K562 (cell line): ENCODE results near the gene ARMCX1. TPM values are rescaled to one million over a fixed set of nuclear protein-coding genes. Genes with fewer than 3 reads are reported as not detected.

ENCODE experiments used
- ATAC-seq: fragments of 200-7000 bp; cut with Tn5 transposase; 3 replicates; pipeline ENCODE4 v1.9.1; 2020; ENCODE audit warnings: moderate library complexity
- Bru-seq: library from RNA; stranded (reverse); fragments of 400-500 nt; gene quantifications from one replicate; lab custom pipeline; 2021; lab: Mats Ljungman, UMichigan
- BruChase-seq, 2 experiments: library from RNA; stranded (reverse); fragments of 400-500 nt; gene quantifications; one replicate each; lab custom pipeline; 2021; lab: Mats Ljungman, UMichigan
- BruUV-seq: library from RNA; stranded (reverse); fragments of 400-500 nt; replicated peaks from 2 replicates; lab custom pipeline; 2021; lab: Mats Ljungman, UMichigan
- CTCF ChIA-PET: fragments of 300-600 bp; formaldehyde crosslinking; extraction: SDS; loops from one replicate; lab custom pipeline; 2021; ENCODE audit warnings: low intra/inter-chr PET ratio; lab: Yijun Ruan, JAX
- POLR2A ChIA-PET: fragments of 300-600, 350-650 bp; sonication (Branson Sonifier 250); formaldehyde crosslinking; extraction: SDS; loops from one replicate; lab custom pipeline; 2021; ENCODE audit warnings: antibody characterized with exemption, inconsistent platforms; lab: Yijun Ruan, JAX
- DNase-seq, 4 experiments: peaks; one replicate each; pipeline versions ENCODE4 v3.0.0 to v3.0.0-alpha.2; 2011 to 2018; ENCODE audit warnings: low spot score in 3 of 4, mixed read lengths in 3 of 4; ENCODE audit errors: extremely low read depth in 1 of 4
- FAIRE-seq: peaks from 2 replicates; lab custom pipeline; 2011; peaks lifted over from hg19 to GRCh38; lab: Jason Lieb, UNC
- H2AFZ ChIP-seq: 2 replicates; pipeline ENCODE4 v1.6.0; 2011; ENCODE audit warnings: low read depth, low read length, control low read depth, inconsistent platforms
- H3K27ac ChIP-seq: fragments of 200-600 bp; 3 replicates; pipeline ENCODE4 v1.8.0; 2011; ENCODE audit warnings: low read depth, mild to moderate bottlenecking, control low read depth, inconsistent platforms, low read length, moderate library complexity, mixed read lengths; ENCODE audit errors: extremely low read depth
- H3K27me3 ChIP-seq, 2 experiments: fragments of 300-600 bp in 1 of 2; 2 replicates in 1 of 2; 3 replicates in 1 of 2; pipeline versions ENCODE4 v1.6.0 to v1.8.0; 2011; ENCODE audit warnings: inconsistent platforms in 2 of 2, low read length in 2 of 2, mild to moderate bottlenecking in 1 of 2, mixed read lengths in 1 of 2, moderate library complexity in 1 of 2; ENCODE audit not compliant: control insufficient read depth in 2 of 2, insufficient read depth in 2 of 2
- H3K36me3 ChIP-seq: fragments of 300-600 bp; 3 replicates; pipeline ENCODE4 v1.8.0; 2011; ENCODE audit warnings: mild to moderate bottlenecking, low read length, inconsistent platforms; ENCODE audit not compliant: control insufficient read depth, insufficient read depth
- H3K4me1 ChIP-seq, 2 experiments: fragments of 200-600 bp in 1 of 2; replicated peaks in 1 of 2; 2 replicates in 1 of 2; 3 replicates in 1 of 2; pipeline versions ENCODE4 v1.5.1 to v1.8.0; 2011; ENCODE audit warnings: inconsistent platforms in 2 of 2, low read length in 2 of 2, mild to moderate bottlenecking in 1 of 2, mixed read lengths in 1 of 2, moderate library complexity in 1 of 2; ENCODE audit not compliant: control insufficient read depth in 2 of 2, insufficient read depth in 2 of 2
- H3K4me2 ChIP-seq: 2 replicates; pipeline ENCODE4 v1.6.1; 2011; ENCODE audit warnings: low read length, control low read depth, inconsistent platforms, mixed read lengths; ENCODE audit not compliant: insufficient read depth
- H3K4me3 ChIP-seq: fragments of 200-600 bp; sonication (generic), shearing (Covaris generic); 2 replicates; pipeline ENCODE4 v1.5.1; 2016; ENCODE audit warnings: control low read depth, inconsistent platforms
- H3K79me2 ChIP-seq: fragments of 200-600 bp; 3 replicates; pipeline ENCODE4 v1.8.0; 2011; ENCODE audit warnings: low read length, inconsistent platforms; ENCODE audit not compliant: control insufficient read depth, insufficient read depth
- H3K9ac ChIP-seq, 2 experiments: 2 replicates each; pipeline versions ENCODE4 v1.6.0 to v1.6.1; 2011; ENCODE audit warnings: low read depth in 2 of 2, low read length in 2 of 2, control low read depth in 1 of 2, inconsistent platforms in 1 of 2, mild to moderate bottlenecking in 1 of 2, mixed read lengths in 1 of 2; ENCODE audit not compliant: insufficient read depth in 1 of 2
- H3K9me1 ChIP-seq: one replicate; pipeline ENCODE4 v1.6.0; 2011; ENCODE audit warnings: inconsistent platforms, mild to moderate bottlenecking, low read length, moderate library complexity; ENCODE audit not compliant: control insufficient read depth, insufficient read depth
- H3K9me3 ChIP-seq: replicated peaks from 2 replicates; pipeline ENCODE4 v1.5.1; 2011; ENCODE audit warnings: low read depth, low read length, inconsistent platforms; ENCODE audit not compliant: control insufficient read depth, insufficient read depth
- H4K20me1 ChIP-seq: replicated peaks from 2 replicates; pipeline ENCODE4 v1.6.1; 2011; ENCODE audit warnings: low read length, inconsistent platforms, mixed read lengths; ENCODE audit not compliant: control insufficient read depth, insufficient read depth
- ATF7 ChIP-seq: fragments of 450-650 bp; IDR thresholded peaks from 2 replicates; pipeline ENCODE4 v1.7.1; 2014; ENCODE audit warnings: mild to moderate bottlenecking, moderate library complexity
- CCAR2 ChIP-seq: fragments of 200-400 bp; formaldehyde crosslinking; IDR thresholded peaks from 2 replicates; pipeline ENCODE4 v1.6.1; 2017; ENCODE audit warnings: mild to moderate bottlenecking, low read depth, low read length
- CREB1 ChIP-seq, 2 experiments: sonication (generic) in 1 of 2; formaldehyde crosslinking in 1 of 2; IDR thresholded peaks; 2 replicates each; pipeline versions ENCODE4 v1.6.1 to v1.8.0; 2012 to 2022; ENCODE audit warnings: inconsistent platforms in 1 of 2, mild to moderate bottlenecking in 1 of 2, missing genetic modification reagents in 1 of 2, moderate library complexity in 1 of 2
- IFI16 ChIP-seq: fragments of 250-450 bp; sonication (Bioruptor Pico); IDR thresholded peaks from 2 replicates; pipeline ENCODE4 v2.1.2; 2022; ENCODE audit warnings: mild to moderate bottlenecking, inconsistent platforms
- POU5F1 ChIP-seq: fragments of 150-350 bp; IDR thresholded peaks from 2 replicates; pipeline ENCODE4 v1.6.1; 2014; ENCODE audit warnings: borderline replicate concordance, low read length, low read depth, mild to moderate bottlenecking; ENCODE audit not compliant: partially characterized antibody
- SREBF2 ChIP-seq: sonication (generic); formaldehyde crosslinking; IDR thresholded peaks from 2 replicates; pipeline ENCODE4 v1.4.0; 2020; ENCODE audit warnings: mild to moderate bottlenecking, missing genetic modification reagents
- WGBS: fragments of 100-300 bp; shearing (Covaris generic); methylation state at CpG from one replicate; pipeline ENCODE4 v1.1.6; 2016; ENCODE audit warnings: low coverage, mixed read lengths; ENCODE audit not compliant: insufficient coverage; ENCODE audit errors: missing lambda C conversion rate; 5-methylcytosine and 5-hydroxymethylcytosine counted together
- in situ Hi-C: fragments of 300-500 bp; cut with MboI; formaldehyde crosslinking; loops from 4 replicates; pipeline ENCODE4 v1.15.0; 2018; ENCODE audit warnings: inconsistent platforms, mixed read lengths
- intact Hi-C: fragments of 100-400 bp; cut with micrococcal nuclease; formaldehyde crosslinking; loops from 2 replicates; pipeline ENCODE4 v1.14.2; 2022
- long read RNA-seq, 3 experiments: library from polyadenylated mRNA in 2 of 3; library from RNA in 1 of 3; unstranded in 2 of 3; stranded (forward) in 1 of 3; transcript quantifications; one replicate each; pipeline ENCODE4 v2.0.0, GENCODE V29; 2019 to 2022
- polyA minus RNA-seq, 3 experiments: library from RNA; depleted of rRNA, polyadenylated mRNA; stranded (reverse); fragments of >200 nt; gene quantifications; 2 replicates each; pipeline ENCODE4 v1.2.3, GENCODE V29; 2011
- polyA plus RNA-seq, 8 experiments: library from polyadenylated mRNA; depleted of rRNA in 4 of 8; stranded (reverse) in 5 of 8; unstranded in 3 of 8; fragments of >200 nt; fragmentation: Nextera tagmentation in 2 of 8; fragmentation: Illumina TruSeq in 1 of 8; extraction: Ambion mirVana in 2 of 8; extraction: Trizol in 1 of 8; gene quantifications; 2 replicates each; pipeline versions ENCODE4 v1.2.1 to v1.2.3, GENCODE V29; 2011 to 2014; ENCODE audit warnings: inconsistent platforms in 1 of 8, missing spikeins in 1 of 8
- total RNA-seq, 7 experiments: library from RNA; depleted of rRNA in 6 of 7; stranded (reverse); fragments of >200 nt in 6 of 7; fragmentation: Illumina TruSeq in 2 of 7; extraction: Trizol in 2 of 7; gene quantifications; 2 replicates each; pipeline versions ENCODE4 v1.2.1 to v1.2.3, GENCODE V29; 2011 to 2021; ENCODE audit warnings: low replicate concordance in 1 of 7
- TF ChIP-seq, protein P1 (sequence below): fragments of 250-450 bp; sonication (Bioruptor Pico); IDR thresholded peaks from 2 replicates; pipeline ENCODE4 v1.5.0; 2021; ENCODE audit warnings: mild to moderate bottlenecking, borderline replicate concordance
- TF ChIP-seq, protein P2 (sequence below): fragments of 450-650 bp; IDR thresholded peaks from 2 replicates; pipeline ENCODE4 v1.6.1; 2016
- TF ChIP-seq, protein P3 (sequence below): sonication (generic); formaldehyde crosslinking; IDR thresholded peaks from 2 replicates; pipeline ENCODE4 v1.5.0; 2020; ENCODE audit warnings: missing genetic modification reagents
- TF ChIP-seq, protein P4 (sequence below): sonication (generic); formaldehyde crosslinking; IDR thresholded peaks from 2 replicates; pipeline ENCODE4 v1.8.1; 2023; ENCODE audit warnings: mild to moderate bottlenecking, missing genetic modification reagents

ARMCX1 gene
- not detected in 2 replicates for total RNA-seq (2011; cell fraction: chromatin; rRNA removed; ENCODE audit: low replicate concordance)
- 0.13 TPM in 1 of 2 replicates, not detected in the other for total RNA-seq (2011; cell fraction: nucleolus; rRNA removed)
- total RNA-seq (2011; cell fraction: nucleoplasm; rRNA removed): not detected in 2 replicates
- total RNA-seq (2014; rRNA removed) (0.64 and 0.69 TPM in 2 replicates), total RNA-seq (2014; rRNA removed; fragmentation: Illumina TruSeq; extraction: Trizol) (0.38 and 0.58 TPM in 2 replicates), total RNA-seq (2015; rRNA removed; fragmentation: Illumina TruSeq; extraction: Trizol) (0.51 and 0.53 TPM in 2 replicates), total RNA-seq (2021) (0.38 and 0.44 TPM in 2 replicates), polyA plus RNA-seq (2011; rRNA removed) (0.10 and 0.32 TPM in 2 replicates), polyA plus RNA-seq (2014; fragmentation: Illumina TruSeq; extraction: Trizol) (0.54 and 0.62 TPM in 2 replicates), polyA plus RNA-seq (2014; fragmentation: Nextera tagmentation; extraction: Ambion mirVana) (under 1 TPM; 0.13 to 0.17 TPM), polyA plus RNA-seq (2014; rRNA removed) (0.53 and 0.70 TPM in 2 replicates), polyA minus RNA-seq (2011; rRNA and poly(A)+ RNA removed) (0.18 TPM in 1 of 2 replicates, not detected in the other), Bru-seq, nascent RNA (percentile 37 among the genes with signal in this experiment), BruChase-seq, experiment 1, labeled RNA remaining after a 2-hour chase (percentile 23 among the genes with signal in this experiment), BruChase-seq, experiment 2, labeled RNA remaining after a 6-hour chase (percentile 36 among the genes with signal in this experiment)
- polyA plus RNA-seq (2011; cell fraction: cytosol; rRNA removed): 0.18 TPM in 1 of 2 replicates, not detected in the other
- 0.06 and 0.08 TPM in 2 replicates for polyA plus RNA-seq (2011; cell fraction: nucleus; rRNA removed)
- polyA plus RNA-seq (2012): 0.46 and 0.93 TPM in 2 replicates
- polyA minus RNA-seq (2011; cell fraction: cytosol; rRNA and poly(A)+ RNA removed): not detected in 2 replicates
- polyA minus RNA-seq (2011; cell fraction: nucleus; rRNA and poly(A)+ RNA removed): 0.11 TPM in 1 of 2 replicates, not detected in the other
- long read RNA-seq, experiment 1, partial matches to known transcripts: 1 of 4 reads
- long read RNA-seq, experiment 1, other reads (novel, unspliced or antisense): 0 of 4 reads
- long read RNA-seq, experiment 2: 0 reads
- long read RNA-seq, experiment 3: 0 reads

- Histone ChIP-seq H3K4me2 (peak within 1 kb of the TSS; percentile 68), H3K9me3 (no peaks in the 10 kb centered on the region), H3K4me3 (peak within 1 kb of the TSS; percentile 4), H3K9ac (no peak within 1 kb of the TSS), H3K4me1 (no peaks in the 10 kb centered on the region; a peak in 1 of 5 replicates), H3K9me1 (no peaks in the 10 kb centered on the region), H3K27ac (no peak within 1 kb of the TSS), H3K36me3 (no peaks in the 10 kb centered on the region), H3K27me3 (peaks cover 0 to 7% of the 10 kb centered on the region in 2 experiments; a peak in 1 of 5 replicates), H4K20me1 (no peaks in the 10 kb centered on the region), H3K79me2 (no peaks in the 10 kb centered on the region), H2AFZ (peak within 1 kb of the TSS; percentile 81)
- ChIA-PET CTCF (no interaction called here), POLR2A (no interaction called here)
- in situ Hi-C loops: no loop called here
- ATAC-seq (peak; percentile 73), DNase-seq (peak in 1 of 4 experiments; percentile 14), FAIRE-seq (no peak)
- BruUV-seq: no TSS peak
- 4% methylated on average over 9 of the region's 20 CpGs for WGBS
- intact Hi-C loops: no loop called here
- TF ChIP-seq, protein P1, sequence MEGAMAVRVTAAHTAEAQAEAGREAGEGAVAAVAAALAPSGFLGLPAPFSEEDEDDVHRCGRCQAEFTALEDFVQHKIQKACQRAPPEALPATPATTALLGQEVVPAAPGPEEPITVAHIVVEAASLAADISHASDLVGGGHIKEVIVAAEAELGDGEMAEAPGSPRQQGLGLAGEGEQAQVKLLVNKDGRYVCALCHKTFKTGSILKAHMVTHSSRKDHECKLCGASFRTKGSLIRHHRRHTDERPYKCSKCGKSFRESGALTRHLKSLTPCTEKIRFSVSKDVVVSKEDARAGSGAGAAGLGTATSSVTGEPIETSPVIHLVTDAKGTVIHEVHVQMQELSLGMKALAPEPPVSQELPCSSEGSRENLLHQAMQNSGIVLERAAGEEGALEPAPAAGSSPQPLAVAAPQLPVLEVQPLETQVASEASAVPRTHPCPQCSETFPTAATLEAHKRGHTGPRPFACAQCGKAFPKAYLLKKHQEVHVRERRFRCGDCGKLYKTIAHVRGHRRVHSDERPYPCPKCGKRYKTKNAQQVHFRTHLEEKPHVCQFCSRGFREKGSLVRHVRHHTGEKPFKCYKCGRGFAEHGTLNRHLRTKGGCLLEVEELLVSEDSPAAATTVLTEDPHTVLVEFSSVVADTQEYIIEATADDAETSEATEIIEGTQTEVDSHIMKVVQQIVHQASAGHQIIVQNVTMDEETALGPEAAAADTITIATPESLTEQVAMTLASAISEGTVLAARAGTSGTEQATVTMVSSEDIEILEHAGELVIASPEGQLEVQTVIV: no peak
- TF ChIP-seq, protein P2, sequence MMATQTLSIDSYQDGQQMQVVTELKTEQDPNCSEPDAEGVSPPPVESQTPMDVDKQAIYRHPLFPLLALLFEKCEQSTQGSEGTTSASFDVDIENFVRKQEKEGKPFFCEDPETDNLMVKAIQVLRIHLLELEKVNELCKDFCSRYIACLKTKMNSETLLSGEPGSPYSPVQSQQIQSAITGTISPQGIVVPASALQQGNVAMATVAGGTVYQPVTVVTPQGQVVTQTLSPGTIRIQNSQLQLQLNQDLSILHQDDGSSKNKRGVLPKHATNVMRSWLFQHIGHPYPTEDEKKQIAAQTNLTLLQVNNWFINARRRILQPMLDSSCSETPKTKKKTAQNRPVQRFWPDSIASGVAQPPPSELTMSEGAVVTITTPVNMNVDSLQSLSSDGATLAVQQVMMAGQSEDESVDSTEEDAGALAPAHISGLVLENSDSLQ: peak; percentile 77
- TF ChIP-seq CREB1 (IDR thresholded peaks at IDR 0.05) (no peak), CREB1 (CRISPR knock-in tag; IDR thresholded peaks at IDR 0.05) (0 out of 2 replicates have a peak, but pooled peaks have one; percentile 24), IFI16 (CRISPR knock-in tag) (no peak), ATF7 (no peak), CCAR2 (no peak), POU5F1 (no peak), SREBF2 (no peak)
- TF ChIP-seq, protein P3, sequence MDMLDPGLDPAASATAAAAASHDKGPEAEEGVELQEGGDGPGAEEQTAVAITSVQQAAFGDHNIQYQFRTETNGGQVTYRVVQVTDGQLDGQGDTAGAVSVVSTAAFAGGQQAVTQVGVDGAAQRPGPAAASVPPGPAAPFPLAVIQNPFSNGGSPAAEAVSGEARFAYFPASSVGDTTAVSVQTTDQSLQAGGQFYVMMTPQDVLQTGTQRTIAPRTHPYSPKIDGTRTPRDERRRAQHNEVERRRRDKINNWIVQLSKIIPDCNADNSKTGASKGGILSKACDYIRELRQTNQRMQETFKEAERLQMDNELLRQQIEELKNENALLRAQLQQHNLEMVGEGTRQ (CRISPR knock-in tag): peak; percentile 42
- TF ChIP-seq, protein P4, sequence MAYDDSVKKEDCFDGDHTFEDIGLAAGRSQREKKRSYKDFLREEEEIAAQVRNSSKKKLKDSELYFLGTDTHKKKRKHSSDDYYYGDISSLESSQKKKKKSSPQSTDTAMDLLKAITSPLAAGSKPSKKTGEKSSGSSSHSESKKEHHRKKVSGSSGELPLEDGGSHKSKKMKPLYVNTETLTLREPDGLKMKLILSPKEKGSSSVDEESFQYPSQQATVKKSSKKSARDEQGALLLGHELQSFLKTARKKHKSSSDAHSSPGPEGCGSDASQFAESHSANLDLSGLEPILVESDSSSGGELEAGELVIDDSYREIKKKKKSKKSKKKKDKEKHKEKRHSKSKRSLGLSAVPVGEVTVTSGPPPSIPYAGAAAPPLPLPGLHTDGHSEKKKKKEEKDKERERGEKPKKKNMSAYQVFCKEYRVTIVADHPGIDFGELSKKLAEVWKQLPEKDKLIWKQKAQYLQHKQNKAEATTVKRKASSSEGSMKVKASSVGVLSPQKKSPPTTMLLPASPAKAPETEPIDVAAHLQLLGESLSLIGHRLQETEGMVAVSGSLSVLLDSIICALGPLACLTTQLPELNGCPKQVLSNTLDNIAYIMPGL: no peak
Measured at GRCh38 chrX:101550362-101550750, at the start of gene ARMCX1. TSS of gene ARMCX1 (plus strand) at chrX:101550547. CDS start at chrX:101552931, 2,384 bp downstream.
